SK-N-SH (cell line): ENCODE measurements around the gene ADAMTS14.

ENCODE experiments used
- CTCF ChIP-seq: fragments of 200-600 bp; sonication (generic); IDR thresholded peaks from 2 replicates; pipeline ENCODE4 v1.6.1; 2017; ENCODE audit warnings: antibody characterized with exemption, mild to moderate bottlenecking, moderate library complexity
- FOXM1 ChIP-seq: IDR thresholded peaks from 2 replicates; pipeline ENCODE4 v1.4.0; 2012; ENCODE audit warnings: low read depth, mild to moderate bottlenecking
- NFIC ChIP-seq: IDR thresholded peaks from 2 replicates; pipeline ENCODE4 v1.4.0; 2012; ENCODE audit warnings: borderline replicate concordance
- POLR2AphosphoS5 ChIP-seq: IDR thresholded peaks from 2 replicates; pipeline ENCODE4 v1.6.1; 2012; ENCODE audit warnings: low read depth, low read length
- RCOR1 ChIP-seq: fragments of 150-350 bp; IDR thresholded peaks from 2 replicates; pipeline ENCODE4 v1.6.1; 2017; ENCODE audit warnings: antibody characterized with exemption, low read length
- REST ChIP-seq: IDR thresholded peaks from 2 replicates; pipeline ENCODE4 v1.6.1; 2012; ENCODE audit warnings: mild to moderate bottlenecking, low read depth, low read length, moderate library complexity
- RFX5 ChIP-seq: IDR thresholded peaks from 2 replicates; pipeline ENCODE4 v1.6.1; 2012; ENCODE audit warnings: mild to moderate bottlenecking, improper control_type of control experiment, low read length
- SIN3A ChIP-seq: IDR thresholded peaks from 2 replicates; pipeline ENCODE4 v1.6.1; 2012; ENCODE audit warnings: low read depth, mild to moderate bottlenecking, low read length, moderate library complexity, borderline replicate concordance
- SMC3 ChIP-seq: IDR thresholded peaks from 2 replicates; pipeline ENCODE4 v1.6.1; 2012; ENCODE audit warnings: low read depth, low read length, improper control_type of control experiment
- TCF12 ChIP-seq: IDR thresholded peaks from 2 replicates; pipeline ENCODE4 v1.4.0; 2012
- YY1 ChIP-seq: IDR thresholded peaks from 2 replicates; pipeline ENCODE4 v1.4.0; 2012; ENCODE audit warnings: low read depth, mild to moderate bottlenecking
- ZBTB33 ChIP-seq: IDR thresholded peaks from 2 replicates; pipeline ENCODE4 v1.4.0; 2012; ENCODE audit warnings: low read depth, borderline replicate concordance

- TF ChIP-seq CTCF (no peak), NFIC (no peak), SIN3A (no peak), RFX5 (no peak), REST (no peak), YY1 (no peak), TCF12 (no peak), POLR2AphosphoS5 (no peak), FOXM1 (no peak), RCOR1 (no peak), ZBTB33 (no peak), SMC3 (no peak)
Observed at GRCh38 chr10:70672165-70673042, at the start of gene ADAMTS14.
